ENCODE data around the gene ACTR3. TPM values are rescaled to one million over a fixed set of nuclear protein-coding genes. Genes with fewer than 3 reads are reported as not detected.

The ACTR3 gene
- total RNA-seq, 2 donors from 2014 or later, result 142 to 177 TPM

- no peaks in the 10 kb centered on the region for H3K36me3 ChIP-seq
- no peak for ATAC-seq (ENCODE audit: insufficient number of reproducible peaks, low FRiP score, low read depth)
- no peak for TF ChIP-seq CTCF (IDR thresholded peaks at IDR 0.05)
- H3K9me3 ChIP-seq, result no peaks in the 10 kb centered on the region
- no peak overlapping the region for H3K4me3 ChIP-seq
- no peak for DNase-seq (ENCODE audit: low spot score)
- no peaks in the 10 kb centered on the region for H3K27me3 ChIP-seq (replicated peaks; ENCODE audit: insufficient read depth)
- peaks cover 0 to 8% of the 10 kb centered on the region in 2 donors for H3K4me1 ChIP-seq (ENCODE audit: control insufficient read depth in 1 of 2, low read depth in 2 of 2)
- H3K27ac ChIP-seq, result no peak overlapping the region
Observed at GRCh38 chr2:113863144-113863543, 26.7 kb upstream of the ACTR3 start.

- no peaks in the 10 kb centered on the region for H3K36me3 ChIP-seq
- no peak overlapping the region for H3K27ac ChIP-seq
- DNase-seq (ENCODE audit: low spot score), result no peak
- H3K9me3 ChIP-seq, result no peaks in the 10 kb centered on the region
- H3K27me3 ChIP-seq (replicated peaks; ENCODE audit: insufficient read depth), result no peaks in the 10 kb centered on the region
- no peak for TF ChIP-seq CTCF (IDR thresholded peaks at IDR 0.05)
- no peaks in the 10 kb centered on the region for H3K4me1 ChIP-seq (ENCODE audit: control insufficient read depth in 1 of 2, low read depth in 2 of 2)
- no peak overlapping the region for H3K4me3 ChIP-seq
- ATAC-seq (ENCODE audit: insufficient number of reproducible peaks, low FRiP score, low read depth), result no peak
Observed at GRCh38 chr2:113867571-113867970, 22.3 kb upstream of the ACTR3 start.

GRCh38 chr2:113869253-113869652 is 20.6 kb upstream of the ACTR3 start:
- no peak overlapping the region for H3K27ac ChIP-seq
- H3K27me3 ChIP-seq (replicated peaks; ENCODE audit: insufficient read depth), result no peaks in the 10 kb centered on the region
- ATAC-seq (ENCODE audit: insufficient number of reproducible peaks, low FRiP score, low read depth), result no peak
- H3K4me1 ChIP-seq (ENCODE audit: control insufficient read depth in 1 of 2, low read depth in 2 of 2), result no peaks in the 10 kb centered on the region
- TF ChIP-seq CTCF (IDR thresholded peaks at IDR 0.05), result no peak
- no peaks in the 10 kb centered on the region for H3K36me3 ChIP-seq
- no peak for DNase-seq (ENCODE audit: low spot score)
- no peaks in the 10 kb centered on the region for H3K9me3 ChIP-seq
- no peak overlapping the region for H3K4me3 ChIP-seq

GRCh38 chr2:113872201-113872600 is 17.7 kb upstream of the ACTR3 start:
- Histone ChIP-seq H3K9me3 (no peaks in the 10 kb centered on the region), H3K27me3 (replicated peaks; ENCODE audit: insufficient read depth) (no peaks in the 10 kb centered on the region), H3K4me3 (no peak overlapping the region), H3K27ac (no peak overlapping the region), H3K36me3 (no peaks in the 10 kb centered on the region), H3K4me1 (ENCODE audit: control insufficient read depth in 1 of 2, low read depth in 2 of 2) (no peaks in the 10 kb centered on the region)
- TF ChIP-seq CTCF (IDR thresholded peaks at IDR 0.05), result no peak
- DNase-seq (ENCODE audit: low spot score) (no peak), ATAC-seq (ENCODE audit: insufficient number of reproducible peaks, low FRiP score, low read depth) (no peak)

GRCh38 chr2:113873867-113874266 is 16.0 kb upstream of the ACTR3 start:
- H3K27ac ChIP-seq, result no peak overlapping the region
- no peaks in the 10 kb centered on the region for H3K27me3 ChIP-seq (replicated peaks; ENCODE audit: insufficient read depth)
- no peak for TF ChIP-seq CTCF (IDR thresholded peaks at IDR 0.05)
- H3K4me3 ChIP-seq, result no peak overlapping the region
- no peaks in the 10 kb centered on the region for H3K4me1 ChIP-seq (ENCODE audit: control insufficient read depth in 1 of 2, low read depth in 2 of 2)
- H3K9me3 ChIP-seq, result no peaks in the 10 kb centered on the region
- ATAC-seq (ENCODE audit: insufficient number of reproducible peaks, low FRiP score, low read depth) (no peak), DNase-seq (ENCODE audit: low spot score) (no peak)
- H3K36me3 ChIP-seq, result no peaks in the 10 kb centered on the region
